Measurements from ENCODE around the gene CDPF1.

- TF ChIP-seq CTCF (IDR thresholded peaks at IDR 0.05; ENCODE audit: insufficient read depth, low read depth, low read length) (no peak), EZH2 (IDR thresholded peaks at IDR 0.05; ENCODE audit: insufficient read depth, low read length) (no peak)
Observed at GRCh38 chr22:46250035-46250782, at the start of gene CDPF1.
